A549 (cell line): ENCODE results near the gene SLC25A13. TPM values are rescaled to one million over a fixed set of nuclear protein-coding genes. Genes with fewer than 3 reads are reported as not detected.

Source experiments
- ATAC-seq, 2 experiments: fragments of 200-7000 bp in 1 of 2; fragments of >200 bp in 1 of 2; cut with Nextera tagmentation in 1 of 2; cut with Tn5 transposase in 1 of 2; 3 replicates each; pipeline versions ENCODE4 v1.8.0 to v1.9.1; 2018 to 2020; ENCODE audit warnings: mild to moderate bottlenecking in 1 of 2, moderate library complexity in 1 of 2
- CTCF ChIA-PET: fragments of 300-600 bp; sonication (Branson Sonifier 250); formaldehyde crosslinking; extraction: SDS; loops from one replicate; lab custom pipeline; 2021; ENCODE audit warnings: antibody characterized with exemption, inconsistent platforms; lab: Yijun Ruan, JAX
- POLR2A ChIA-PET: fragments of 350-600 bp; formaldehyde crosslinking; extraction: SDS; loops from one replicate; lab custom pipeline; 2021; ENCODE audit warnings: antibody characterized with exemption, inconsistent platforms; lab: Yijun Ruan, JAX
- DNase-seq, 2 experiments: peaks; one replicate each; pipeline versions ENCODE4 v3.0.0 to v3.0.0-alpha.2; 2011 to 2016; ENCODE audit warnings: low read depth in 1 of 2, low spot score in 1 of 2
- FAIRE-seq: peaks from 2 replicates; lab custom pipeline; 2011; peaks lifted over from hg19 to GRCh38; lab: Jason Lieb, UNC
- H3K27ac ChIP-seq, 2 experiments: fragments of >200 bp; sonication (Bioruptor Twin); formaldehyde crosslinking; 3 replicates each; pipeline ENCODE4 v1.5.1; 2016 to 2017
- H3K4me1 ChIP-seq: fragments of >200 bp; sonication (Bioruptor Twin); formaldehyde crosslinking; 3 replicates; pipeline ENCODE4 v1.6.1; 2016
- H3K4me2 ChIP-seq: fragments of >200 bp; sonication (Bioruptor Twin); formaldehyde crosslinking; 3 replicates; pipeline ENCODE4 v1.6.1; 2016
- H3K4me3 ChIP-seq: fragments of >200 bp; sonication (Bioruptor Twin); formaldehyde crosslinking; 3 replicates; pipeline ENCODE4 v1.5.1; 2016
- H3K9me3 ChIP-seq: fragments of >200 bp; sonication (Bioruptor Twin); formaldehyde crosslinking; 3 replicates; pipeline ENCODE4 v1.6.1; 2016
- CBX8 ChIP-seq: fragments of 200-600 bp; sonication (generic); IDR thresholded peaks from 2 replicates; pipeline ENCODE4 v1.6.1; 2016
- CEBPB ChIP-seq, 2 experiments: fragments of >200 bp in 1 of 2; sonication (Bioruptor Twin) in 1 of 2; formaldehyde crosslinking in 1 of 2; IDR thresholded peaks; 2 replicates each; pipeline ENCODE4 v1.6.1; 2012 to 2016
- E2F6 ChIP-seq: IDR thresholded peaks from 2 replicates; pipeline ENCODE4 v1.6.1; 2012; ENCODE audit warnings: low read depth, borderline replicate concordance
- EHF ChIP-seq: fragments of 250-450 bp; sonication (Bioruptor Pico); IDR thresholded peaks from 2 replicates; pipeline ENCODE4 v1.5.0; 2020; ENCODE audit warnings: mild to moderate bottlenecking
- ELK1 ChIP-seq: fragments of 150-350 bp; IDR thresholded peaks from 2 replicates; pipeline ENCODE4 v1.6.1; 2014; ENCODE audit warnings: low read depth, mild to moderate bottlenecking, low read length
- FOSL2 ChIP-seq, 2 experiments: fragments of 450-650 bp in 1 of 2; fragments of >200 bp in 1 of 2; sonication (Bioruptor Twin) in 1 of 2; formaldehyde crosslinking; IDR thresholded peaks; 2 replicates each; pipeline versions ENCODE4 v1.5.0 to v1.6.1; 2016 to 2020; ENCODE audit warnings: mild to moderate bottlenecking in 1 of 2, moderate library complexity in 1 of 2
- GATA3 ChIP-seq: IDR thresholded peaks from 2 replicates; pipeline ENCODE4 v1.6.1; 2012; ENCODE audit warnings: borderline replicate concordance
- HDAC2 ChIP-seq: fragments of 200-600 bp; sonication (generic); IDR thresholded peaks from 2 replicates; pipeline ENCODE4 v1.6.1; 2016
- HES2 ChIP-seq: fragments of >200 bp; sonication (Bioruptor Twin); formaldehyde crosslinking; IDR thresholded peaks from 2 replicates; pipeline ENCODE4 v1.6.1; 2016
- HEYL ChIP-seq: fragments of 250-450 bp; sonication (Bioruptor Pico); IDR thresholded peaks from 2 replicates; pipeline ENCODE4 v1.8.0; 2021; ENCODE audit warnings: mild to moderate bottlenecking, moderate library complexity
- HMGXB4 ChIP-seq: fragments of 250-450 bp; sonication (Bioruptor Pico); IDR thresholded peaks from 2 replicates; pipeline ENCODE4 v1.5.0; 2021; ENCODE audit warnings: mild to moderate bottlenecking, moderate library complexity, borderline replicate concordance
- JUN ChIP-seq, 2 experiments: fragments of >200 bp; sonication (Bioruptor Twin); formaldehyde crosslinking; IDR thresholded peaks; 2 replicates in 1 of 2; 3 replicates in 1 of 2; pipeline ENCODE4 v1.6.1; 2016 to 2017
- KDM1A ChIP-seq: fragments of 200-600 bp; sonication (generic); IDR thresholded peaks from 2 replicates; pipeline ENCODE4 v1.6.1; 2016; ENCODE audit warnings: low read depth, mild to moderate bottlenecking
- KDM5A ChIP-seq: fragments of 200-600 bp; sonication (generic); IDR thresholded peaks from 2 replicates; pipeline ENCODE4 v1.6.1; 2016; ENCODE audit warnings: antibody characterized with exemption, mild to moderate bottlenecking
- MAFK ChIP-seq: fragments of 450-650 bp; IDR thresholded peaks from 2 replicates; pipeline ENCODE4 v1.6.1; 2014; ENCODE audit not compliant: partially characterized antibody
- MAX ChIP-seq: IDR thresholded peaks from 2 replicates; pipeline ENCODE4 v1.6.1; 2012
- NPAS2 ChIP-seq: fragments of 250-450 bp; sonication (Bioruptor Pico); IDR thresholded peaks from 2 replicates; pipeline ENCODE4 v1.8.0; 2022; ENCODE audit warnings: mild to moderate bottlenecking, moderate library complexity, borderline replicate concordance
- NR3C1 ChIP-seq: fragments of >200 bp; sonication (Bioruptor Twin); formaldehyde crosslinking; IDR thresholded peaks from 3 replicates; pipeline ENCODE4 v1.6.1; 2017
- PHF8 ChIP-seq: fragments of 200-600 bp; sonication (generic); IDR thresholded peaks from 2 replicates; pipeline ENCODE4 v1.6.1; 2016; ENCODE audit warnings: low read depth, mild to moderate bottlenecking, antibody characterized with exemption, moderate library complexity, borderline replicate concordance
- POLR2AphosphoS2 ChIP-seq: conservative IDR thresholded peaks from 2 replicates; pipeline ENCODE4 v1.6.1; 2012; ENCODE audit warnings: low read length, improper control_type of control experiment, inconsistent platforms
- RAD21 ChIP-seq, 2 experiments: fragments of >200 bp in 1 of 2; sonication (Bioruptor Twin) in 1 of 2; formaldehyde crosslinking in 1 of 2; IDR thresholded peaks in 1 of 2; conservative IDR thresholded peaks in 1 of 2; 2 replicates in 1 of 2; 3 replicates in 1 of 2; pipeline ENCODE4 v1.6.1; 2012 to 2018; ENCODE audit warnings: inconsistent platforms in 1 of 2
- RFX5 ChIP-seq: fragments of 450-650 bp; IDR thresholded peaks from 2 replicates; pipeline ENCODE4 v1.7.1; 2014; ENCODE audit warnings: antibody characterized with exemption, mild to moderate bottlenecking, moderate library complexity
- RNF2 ChIP-seq: fragments of 200-600 bp; sonication (generic); IDR thresholded peaks from 2 replicates; pipeline ENCODE4 v1.6.1; 2016; ENCODE audit warnings: low read depth, mild to moderate bottlenecking, antibody characterized with exemption, moderate library complexity, borderline replicate concordance
- SREBF2 ChIP-seq: fragments of 450-650 bp; IDR thresholded peaks from 2 replicates; pipeline ENCODE4 v1.6.1; 2014; ENCODE audit warnings: mild to moderate bottlenecking, moderate library complexity
- TFCP2L1 ChIP-seq: fragments of 250-450 bp; sonication (Bioruptor Pico); IDR thresholded peaks from 2 replicates; pipeline ENCODE4 v1.5.0; 2021; ENCODE audit warnings: mild to moderate bottlenecking
- WGBS: methylation state at CpG from one replicate; pipeline ENCODE4 v1.1.6; 2017; ENCODE audit errors: missing lambda C conversion rate; 5-methylcytosine and 5-hydroxymethylcytosine counted together
- polyA plus RNA-seq, 4 experiments: library from polyadenylated mRNA; depleted of rRNA in 3 of 4; stranded (reverse); fragments of >200 nt; fragmentation: RNase III in 1 of 4; extraction: RNeasy Plus Mini Kit Qiagen cat#74134 plus additional on column Dnase treatment in 1 of 4; gene quantifications; 2 replicates in 3 of 4; 3 replicates in 1 of 4; pipeline ENCODE4 v1.2.3, GENCODE V29; 2011 to 2017

Gene SLC25A13
- polyA plus RNA-seq, 2 of the 4 experiments (the other 2 are of a cell fraction), result 32.7 to 51.0 TPM

GRCh38 chr7:96237040-96237439, 84.9 kb downstream of the SLC25A13 start:
- TF ChIP-seq CEBPB (IDR thresholded peaks at IDR 0.05), result no peak
- TF ChIP-seq FOSL2 (IDR thresholded peaks at IDR 0.05), result no peak
- TF ChIP-seq FOSL2 (CRISPR knock-in tag; IDR thresholded peaks at IDR 0.05), result no peak
- TF ChIP-seq EHF (CRISPR knock-in tag), result no peak
- no peak for TF ChIP-seq TFCP2L1
- no peak for TF ChIP-seq GATA3
- H3K4me2 ChIP-seq, result no peak overlapping the region
- no peaks in the 10 kb centered on the region for H3K9me3 ChIP-seq
- no peak for FAIRE-seq
- ChIA-PET CTCF (interaction anchor here (0.8 kb wide), 1 partner anchor 787 kb away, joined by 3 read pairs; no protein-coding TSS in a partner anchor), POLR2A (no interaction called here)
- ATAC-seq, result no peak
- 95% methylated on average over 1 of the region's 1 CpG for WGBS
- H3K4me3 ChIP-seq, result no peak overlapping the region
- H3K27ac ChIP-seq, result no peak overlapping the region
- no peak for DNase-seq
- H3K4me1 ChIP-seq, result 0 out of 3 replicates have a peak, but pooled peaks cover 6% of the 10 kb centered on the region

GRCh38 chr7:96236198-96237039, 85.5 kb downstream of the SLC25A13 start:
- H3K9me3 ChIP-seq, result no peaks in the 10 kb centered on the region
- ChIA-PET POLR2A (no interaction called here), CTCF (interaction anchor here (0.8 kb wide), 1 partner anchor 787 kb away, joined by 3 read pairs; no protein-coding TSS in a partner anchor)
- no peak overlapping the region for H3K4me3 ChIP-seq
- FAIRE-seq (no peak), ATAC-seq (peak in 1 of 2 experiments; percentile 34; a peak in 1 of 6 replicates), DNase-seq (no peak)
- 0 out of 3 replicates have a peak, but pooled peaks cover 6% of the 10 kb centered on the region for H3K4me1 ChIP-seq
- H3K4me2 ChIP-seq, result no peak overlapping the region
- H3K27ac ChIP-seq, result no peak overlapping the region
- WGBS, result 63% methylated on average over 5 of the region's 5 CpGs
- TF ChIP-seq MAFK (no peak), HES2 (no peak), KDM5A (no peak), POLR2AphosphoS2 (no peak), SREBF2 (no peak), JUN (IDR thresholded peaks at IDR 0.05) (no peak), RNF2 (no peak), NPAS2 (CRISPR knock-in tag) (no peak), KDM1A (no peak), E2F6 (no peak), HMGXB4 (CRISPR knock-in tag) (no peak), PHF8 (no peak), NR3C1 (no peak), HDAC2 (no peak)

GRCh38 chr7:96235281-96235680, 86.6 kb downstream of the SLC25A13 start:
- ChIA-PET POLR2A (no interaction called here), CTCF (no interaction called here)
- H3K9me3 ChIP-seq, result no peaks in the 10 kb centered on the region
- FAIRE-seq (no peak), DNase-seq (no peak)
- H3K4me1 ChIP-seq, result 0 out of 3 replicates have a peak, but pooled peaks cover 6% of the 10 kb centered on the region
- no peak overlapping the region for H3K4me2 ChIP-seq
- H3K27ac ChIP-seq, result no peak overlapping the region
- TF ChIP-seq HEYL (CRISPR knock-in tag) (no peak), RAD21 (conservative IDR thresholded peaks at IDR 0.05 in 1 of 2, IDR thresholded peaks at IDR 0.05 in 1 of 2) (no peak), CBX8 (no peak), HDAC2 (no peak), TFCP2L1 (no peak), MAX (no peak), RFX5 (no peak), KDM5A (no peak), ELK1 (no peak)
- TF ChIP-seq, all 56 proteins: peak for 0
- WGBS, result 67% methylated on average over 2 of the region's 2 CpGs
- ATAC-seq, result no peak
- no peak overlapping the region for H3K4me3 ChIP-seq
